HCT116 (cell line): ENCODE measurements around the gene FUCA2.

Experiments
- CTCF ChIP-seq, 3 experiments: fragments of 200-600 bp in 1 of 3; sonication (generic) in 1 of 3; IDR thresholded peaks in 2 of 3; conservative IDR thresholded peaks in 1 of 3; 2 replicates each; pipeline ENCODE4 v1.5.1; 2012 to 2017; ENCODE audit warnings: low read depth in 2 of 3, low read length in 2 of 3, antibody characterized with exemption in 1 of 3, borderline replicate concordance in 1 of 3, control low read depth in 1 of 3, mild to moderate bottlenecking in 1 of 3, mixed read lengths in 1 of 3, mixed run types in 1 of 3, moderate library complexity in 1 of 3; ENCODE audit not compliant: insufficient read depth in 1 of 3
- POLR2A ChIP-seq: IDR thresholded peaks from 2 replicates; pipeline ENCODE4 v1.7.0; 2011; ENCODE audit warnings: borderline replicate concordance; ENCODE audit not compliant: insufficient read depth, insufficient read length; ENCODE audit errors: extremely low read depth
- TF ChIP-seq, protein P1 (sequence below): IDR thresholded peaks from 2 replicates; pipeline ENCODE4 v1.6.1; 2011; ENCODE audit warnings: mild to moderate bottlenecking, low read length, moderate library complexity; ENCODE audit not compliant: insufficient replicate concordance; ENCODE audit errors: extremely low read depth

DNA sequence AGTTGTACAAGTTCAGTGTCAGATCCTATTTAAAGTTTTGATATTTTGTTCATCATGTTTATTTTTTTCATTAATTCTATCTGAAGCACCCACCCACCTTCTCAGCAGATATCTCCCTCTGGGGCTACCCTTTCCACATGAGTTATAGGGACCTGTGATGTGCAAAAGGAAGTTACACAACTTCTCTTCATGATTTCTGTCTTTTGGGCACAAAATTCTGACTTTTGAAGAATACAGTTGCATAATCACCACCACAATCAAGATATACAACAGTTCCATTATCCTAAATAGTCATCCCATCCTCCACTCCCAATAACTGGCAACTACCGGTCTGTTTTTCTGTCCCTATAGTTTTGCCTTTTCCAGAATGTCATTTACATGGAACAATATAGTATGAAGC, 13.8 kb upstream of the FUCA2 start:
- TF ChIP-seq, protein P1, sequence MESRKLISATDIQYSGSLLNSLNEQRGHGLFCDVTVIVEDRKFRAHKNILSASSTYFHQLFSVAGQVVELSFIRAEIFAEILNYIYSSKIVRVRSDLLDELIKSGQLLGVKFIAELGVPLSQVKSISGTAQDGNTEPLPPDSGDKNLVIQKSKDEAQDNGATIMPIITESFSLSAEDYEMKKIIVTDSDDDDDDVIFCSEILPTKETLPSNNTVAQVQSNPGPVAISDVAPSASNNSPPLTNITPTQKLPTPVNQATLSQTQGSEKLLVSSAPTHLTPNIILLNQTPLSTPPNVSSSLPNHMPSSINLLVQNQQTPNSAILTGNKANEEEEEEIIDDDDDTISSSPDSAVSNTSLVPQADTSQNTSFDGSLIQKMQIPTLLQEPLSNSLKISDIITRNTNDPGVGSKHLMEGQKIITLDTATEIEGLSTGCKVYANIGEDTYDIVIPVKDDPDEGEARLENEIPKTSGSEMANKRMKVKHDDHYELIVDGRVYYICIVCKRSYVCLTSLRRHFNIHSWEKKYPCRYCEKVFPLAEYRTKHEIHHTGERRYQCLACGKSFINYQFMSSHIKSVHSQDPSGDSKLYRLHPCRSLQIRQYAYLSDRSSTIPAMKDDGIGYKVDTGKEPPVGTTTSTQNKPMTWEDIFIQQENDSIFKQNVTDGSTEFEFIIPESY, result no peak
- TF ChIP-seq POLR2A (no peak), CTCF (IDR thresholded peaks at IDR 0.05 in 2 of 3, conservative IDR thresholded peaks at IDR 0.05 in 1 of 3; ENCODE audit: borderline replicate concordance in 1 of 3, insufficient read depth in 1 of 3, low read depth in 2 of 3, low read length in 2 of 3) (no peak)
